GM13977 (cell line): ENCODE data around the gene NXPH2.

Source experiments
- DNase-seq: peaks from one replicate; pipeline ENCODE4 v3.0.0; 2012; ENCODE audit warnings: low spot score
- in situ Hi-C: fragments of 300-500 bp; cut with MboI; formaldehyde crosslinking; loops from one replicate; pipeline ENCODE4 v1.12.0; 2022; ENCODE audit warnings: low sequenced_read_pairs, low pct_unique_long_range_greater_than_20kb, mixed read lengths, inconsistent platforms; ENCODE audit not compliant: unreplicated experiment
- TF ChIP-seq, protein P1 (sequence below): IDR thresholded peaks from 2 replicates; pipeline ENCODE4 v1.5.1; 2012; ENCODE audit warnings: mild to moderate bottlenecking, control low read depth; ENCODE audit not compliant: insufficient read depth; ENCODE audit errors: extremely low read depth, missing control alignments

NXPH2 gene

DNA sequence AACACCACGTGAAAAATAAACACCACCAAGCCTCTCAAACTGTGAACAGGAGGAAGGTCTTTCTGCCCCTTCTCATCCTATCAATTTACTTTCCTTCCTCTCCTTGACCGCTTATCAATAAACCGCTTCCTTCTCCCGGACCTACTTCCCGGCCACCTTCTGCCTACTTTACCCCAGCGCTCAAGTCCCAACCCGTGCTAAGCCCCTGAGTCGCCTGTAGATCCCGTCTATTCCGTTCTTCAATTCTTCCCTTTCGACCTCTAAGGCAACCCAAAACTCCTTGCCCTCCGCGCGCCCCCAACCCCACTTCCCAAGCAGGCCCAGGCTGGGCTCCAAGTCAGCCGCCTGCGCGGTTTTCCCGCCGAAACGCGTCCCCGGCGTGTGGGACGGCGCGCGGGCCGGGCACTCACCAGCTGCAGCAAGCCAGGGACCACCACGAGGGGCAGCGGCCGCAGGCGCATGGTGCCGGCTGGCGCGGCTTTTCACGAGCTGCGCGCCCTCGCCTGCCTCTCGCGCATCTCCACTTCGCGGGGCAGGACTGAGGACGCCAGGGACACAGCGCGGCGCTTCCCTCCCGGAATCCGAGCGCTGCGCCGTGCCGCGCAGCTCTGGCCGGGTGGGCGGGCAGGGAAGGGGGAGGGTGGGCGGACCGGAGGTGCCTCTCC is at the start of gene NXPH2:
TSS of gene NXPH2 (minus strand) at position 610 of the 665 bp plus-strand sequence. CDS start at position 461, 149 bp downstream.
- TF ChIP-seq, protein P1, sequence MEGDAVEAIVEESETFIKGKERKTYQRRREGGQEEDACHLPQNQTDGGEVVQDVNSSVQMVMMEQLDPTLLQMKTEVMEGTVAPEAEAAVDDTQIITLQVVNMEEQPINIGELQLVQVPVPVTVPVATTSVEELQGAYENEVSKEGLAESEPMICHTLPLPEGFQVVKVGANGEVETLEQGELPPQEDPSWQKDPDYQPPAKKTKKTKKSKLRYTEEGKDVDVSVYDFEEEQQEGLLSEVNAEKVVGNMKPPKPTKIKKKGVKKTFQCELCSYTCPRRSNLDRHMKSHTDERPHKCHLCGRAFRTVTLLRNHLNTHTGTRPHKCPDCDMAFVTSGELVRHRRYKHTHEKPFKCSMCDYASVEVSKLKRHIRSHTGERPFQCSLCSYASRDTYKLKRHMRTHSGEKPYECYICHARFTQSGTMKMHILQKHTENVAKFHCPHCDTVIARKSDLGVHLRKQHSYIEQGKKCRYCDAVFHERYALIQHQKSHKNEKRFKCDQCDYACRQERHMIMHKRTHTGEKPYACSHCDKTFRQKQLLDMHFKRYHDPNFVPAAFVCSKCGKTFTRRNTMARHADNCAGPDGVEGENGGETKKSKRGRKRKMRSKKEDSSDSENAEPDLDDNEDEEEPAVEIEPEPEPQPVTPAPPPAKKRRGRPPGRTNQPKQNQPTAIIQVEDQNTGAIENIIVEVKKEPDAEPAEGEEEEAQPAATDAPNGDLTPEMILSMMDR = no peak
- in situ Hi-C loops = loop anchor here (25.0 kb wide), 1 partner anchor 893 kb away; no protein-coding TSS in a partner anchor
- no peak for DNase-seq

DNA sequence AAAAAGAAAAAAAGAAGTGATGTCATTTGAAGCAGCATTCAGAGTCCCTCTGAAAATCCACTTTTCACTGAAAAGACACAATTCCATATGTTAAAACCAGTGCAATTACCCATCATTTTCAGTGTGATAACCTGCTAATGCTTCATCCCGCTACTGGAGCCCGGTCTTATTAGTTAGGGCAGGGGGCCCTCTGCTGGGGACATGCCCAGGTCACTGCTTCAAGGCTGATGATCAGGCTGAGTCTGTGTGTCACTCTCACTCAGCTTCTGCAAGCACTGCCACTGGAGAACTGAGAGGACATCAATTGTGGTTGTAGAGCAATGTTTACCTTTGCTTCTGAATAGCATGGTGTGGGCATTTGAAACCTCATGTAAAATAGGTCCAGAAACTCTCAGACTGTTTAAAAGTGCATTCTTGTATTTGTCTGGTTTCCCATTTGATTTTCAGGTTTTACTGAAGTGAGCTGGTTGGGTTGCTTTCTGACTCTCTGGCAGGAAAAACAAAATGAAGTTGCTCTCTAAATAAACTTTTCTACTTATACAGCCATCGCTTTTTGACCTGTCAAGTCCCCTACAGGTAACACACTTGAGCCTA is 49.2 kb upstream of the NXPH2 start:
- in situ Hi-C loops = no loop called here
- peak; percentile 6 for DNase-seq
- TF ChIP-seq, protein P1 = peak; percentile 66

DNA sequence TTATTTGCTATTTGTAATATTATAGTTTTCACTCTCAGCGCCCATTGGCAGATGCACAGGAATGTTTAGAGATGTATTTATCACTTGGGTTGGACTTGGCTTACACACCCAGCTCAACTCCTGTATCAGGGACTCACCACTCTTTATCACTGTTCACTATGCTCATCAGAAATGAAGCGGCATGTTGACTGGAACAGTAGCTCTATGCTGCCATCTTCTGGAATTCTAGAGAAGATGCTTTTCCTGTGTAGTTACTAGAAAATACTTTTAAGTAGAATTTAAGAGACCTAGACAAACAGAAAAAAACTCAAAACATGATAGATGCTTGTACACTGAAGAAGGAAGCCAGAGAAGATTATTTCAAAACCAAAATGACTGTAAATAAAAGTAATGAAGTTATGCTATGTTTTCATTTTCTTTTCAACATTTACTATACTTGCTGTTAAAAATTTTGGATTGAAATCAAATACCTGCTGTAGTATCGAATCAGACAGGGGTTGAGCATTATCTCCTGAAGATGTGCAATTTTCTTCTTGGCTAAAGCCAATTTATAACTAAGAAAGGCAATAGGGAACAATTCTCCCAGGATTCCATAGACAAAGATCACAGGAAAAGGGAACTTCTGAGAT is 47.4 kb upstream of the NXPH2 start:
- peak; percentile 28 for DNase-seq
- in situ Hi-C loops = no loop called here
- TF ChIP-seq, protein P1 = peak; percentile 76

DNA sequence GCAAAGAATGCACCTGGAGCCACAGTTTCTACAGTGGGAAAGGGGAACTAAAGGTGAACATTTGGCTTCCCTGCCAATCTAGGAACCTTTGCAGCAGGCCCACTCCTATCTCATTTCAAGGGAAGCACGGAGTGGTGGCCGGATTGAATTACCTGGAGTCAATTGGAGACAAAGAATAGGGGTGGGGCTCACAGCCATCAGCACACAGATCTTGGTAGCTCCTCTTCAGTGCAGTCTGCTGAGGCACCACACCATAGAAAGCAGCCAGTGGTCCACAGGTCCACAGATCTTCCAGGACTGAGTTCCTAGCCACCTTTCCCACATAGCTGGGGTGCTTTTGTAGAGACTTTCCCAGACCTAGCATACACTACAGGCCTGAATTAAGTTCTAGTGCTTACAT is 43.5 kb upstream of the NXPH2 start:
- no peak for DNase-seq
- in situ Hi-C loops = no loop called here
- TF ChIP-seq, protein P1 = no peak

DNA sequence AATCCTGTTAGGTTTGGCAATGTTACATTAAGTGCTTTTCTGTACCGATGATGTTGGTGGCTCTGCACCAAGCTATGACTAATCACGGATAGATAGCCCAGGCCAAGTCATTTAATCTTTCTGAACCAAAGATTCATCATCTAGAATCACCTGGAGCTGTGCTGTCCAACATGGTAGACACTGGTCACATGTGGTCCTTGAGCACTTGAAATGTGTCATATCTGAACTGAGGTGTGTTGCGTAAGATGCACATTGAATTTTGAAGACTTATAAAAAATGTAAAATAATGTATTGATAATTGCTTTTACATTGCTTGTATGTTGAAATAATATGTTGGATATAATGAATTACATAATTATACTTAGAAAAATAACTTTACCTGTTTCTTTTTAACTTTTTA is 39.8 kb upstream of the NXPH2 start:
- in situ Hi-C loops = no loop called here
- no peak for DNase-seq
- TF ChIP-seq, protein P1 = no peak

DNA sequence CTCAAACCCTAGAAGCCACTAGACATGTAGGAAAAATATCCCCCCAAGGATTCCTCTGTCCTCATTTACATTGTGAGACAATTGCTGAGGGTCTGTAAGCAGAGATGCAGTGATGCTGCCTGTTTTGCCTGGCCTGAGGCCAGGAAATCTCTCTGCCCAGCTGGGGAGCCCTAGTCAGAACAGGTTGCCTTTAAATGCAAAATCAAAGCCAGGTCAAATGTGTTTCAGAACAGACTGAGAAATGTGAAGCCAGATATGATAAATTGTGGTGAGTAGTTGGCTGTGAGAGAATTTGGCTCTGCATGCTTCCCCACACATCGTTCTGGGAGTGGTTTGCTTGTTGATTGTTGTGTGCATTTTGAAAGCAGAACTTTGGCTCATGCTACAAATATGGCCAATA is 38.4 kb upstream of the NXPH2 start:
- in situ Hi-C loops = no loop called here
- DNase-seq = no peak
- TF ChIP-seq, protein P1 = no peak
